HG03520 (cell line): ENCODE measurements around the gene OR2T35.

Experiments
- ATAC-seq: cut with Tn5 transposase; IDR thresholded peaks from one replicate; pipeline ENCODE4 v1.9.1; 2021; ENCODE audit warnings: mild to moderate bottlenecking, moderate library complexity; ENCODE audit not compliant: unreplicated experiment

OR2T35 gene

GRCh38 chr1:248627971-248628844, 16.9 kb downstream of the OR2T35 start:
- peak; percentile 86 for ATAC-seq

- ATAC-seq, result no peak
Measured at GRCh38 chr1:248625971-248626370, 19.1 kb downstream of the OR2T35 start.

GRCh38 chr1:248625166-248625565, 19.9 kb downstream of the OR2T35 start:
- no peak for ATAC-seq

GRCh38 chr1:248622570-248623001, 22.5 kb downstream of the OR2T35 start:
- ATAC-seq, result peak; percentile 92

- no peak for ATAC-seq
Measured at GRCh38 chr1:248621770-248622169, 23.3 kb downstream of the OR2T35 start.

GRCh38 chr1:248618878-248619277, 26.2 kb downstream of the OR2T35 start:
- ATAC-seq, result no peak

GRCh38 chr1:248618119-248618518, 27.0 kb downstream of the OR2T35 start:
- ATAC-seq, result no peak

- no peak for ATAC-seq
Measured at GRCh38 chr1:248613742-248614141, 31.3 kb downstream of the OR2T35 start.

GRCh38 chr1:248611883-248612414, 33.1 kb downstream of the OR2T35 start:
- no peak for ATAC-seq

GRCh38 chr1:248610301-248610700, 34.8 kb downstream of the OR2T35 start:
- no peak for ATAC-seq

- no peak for ATAC-seq
Measured at GRCh38 chr1:248599396-248599795, 45.7 kb downstream of the OR2T35 start.

GRCh38 chr1:248597589-248597988, 47.5 kb downstream of the OR2T35 start, which contains the start of gene OR2T10:
Gene OR2T10, minus strand, starts transcription at chr1:248597700. Its CDS starts 3,932 bp downstream, at chr1:248593768.
- ATAC-seq, result no peak

GRCh38 chr1:248596615-248597014, 48.5 kb downstream of the OR2T35 start:
- no peak for ATAC-seq

GRCh38 chr1:248593226-248593625, 51.9 kb downstream of the OR2T35 start:
- no peak for ATAC-seq

- ATAC-seq, result no peak
Measured at GRCh38 chr1:248592655-248593054, 52.4 kb downstream of the OR2T35 start.

- no peak for ATAC-seq
Measured at GRCh38 chr1:248590055-248590454, 55.0 kb downstream of the OR2T35 start.

- ATAC-seq, result no peak
Measured at GRCh38 chr1:248589334-248589733, 55.7 kb downstream of the OR2T35 start.
